ENCODE results near the gene FAM228A.

The FAM228A gene

GRCh38 chr2:24147364-24147763 lies 27.5 kb upstream of the FAM228A start:
- Histone ChIP-seq H3K9me3 (ENCODE audit: insufficient read depth, low read depth, low read length) (peaks cover 6% of the 10 kb centered on the region; the same call in 1 of the 2 replicates), H4K20me1 (ENCODE audit: insufficient read depth, low read length, poor library complexity, severe bottlenecking) (no peaks in the 10 kb centered on the region), H3K4me3 (ENCODE audit: low read length, poor library complexity, severe bottlenecking) (no peak overlapping the region), H3K27me3 (ENCODE audit: insufficient read depth, low read length, poor library complexity, severe bottlenecking) (no peaks in the 10 kb centered on the region), H3K79me2 (ENCODE audit: insufficient read depth, low read length) (no peaks in the 10 kb centered on the region), H3K4me1 (ENCODE audit: insufficient read depth, low read length, poor library complexity, severe bottlenecking) (no peaks in the 10 kb centered on the region), H3K9ac (ENCODE audit: low read depth, low read length, poor library complexity, severe bottlenecking) (no peak overlapping the region), H2AFZ (ENCODE audit: low read length) (no peak overlapping the region), H3K9me2 (replicated peaks; ENCODE audit: low read depth, low read length) (no peaks in the 10 kb centered on the region), H3K36me3 (ENCODE audit: insufficient read depth, low read length) (no peaks in the 10 kb centered on the region), H3K4me2 (ENCODE audit: low read depth, low read length, poor library complexity, severe bottlenecking) (no peak overlapping the region), H3F3A (ENCODE audit: low read depth) (no peaks in the 10 kb centered on the region)
- TF ChIP-seq, protein P1, sequence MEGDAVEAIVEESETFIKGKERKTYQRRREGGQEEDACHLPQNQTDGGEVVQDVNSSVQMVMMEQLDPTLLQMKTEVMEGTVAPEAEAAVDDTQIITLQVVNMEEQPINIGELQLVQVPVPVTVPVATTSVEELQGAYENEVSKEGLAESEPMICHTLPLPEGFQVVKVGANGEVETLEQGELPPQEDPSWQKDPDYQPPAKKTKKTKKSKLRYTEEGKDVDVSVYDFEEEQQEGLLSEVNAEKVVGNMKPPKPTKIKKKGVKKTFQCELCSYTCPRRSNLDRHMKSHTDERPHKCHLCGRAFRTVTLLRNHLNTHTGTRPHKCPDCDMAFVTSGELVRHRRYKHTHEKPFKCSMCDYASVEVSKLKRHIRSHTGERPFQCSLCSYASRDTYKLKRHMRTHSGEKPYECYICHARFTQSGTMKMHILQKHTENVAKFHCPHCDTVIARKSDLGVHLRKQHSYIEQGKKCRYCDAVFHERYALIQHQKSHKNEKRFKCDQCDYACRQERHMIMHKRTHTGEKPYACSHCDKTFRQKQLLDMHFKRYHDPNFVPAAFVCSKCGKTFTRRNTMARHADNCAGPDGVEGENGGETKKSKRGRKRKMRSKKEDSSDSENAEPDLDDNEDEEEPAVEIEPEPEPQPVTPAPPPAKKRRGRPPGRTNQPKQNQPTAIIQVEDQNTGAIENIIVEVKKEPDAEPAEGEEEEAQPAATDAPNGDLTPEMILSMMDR (conservative IDR thresholded peaks at IDR 0.05; ENCODE audit: low read length), result no peak
- TF ChIP-seq EZH2phosphoT487 (IDR thresholded peaks at IDR 0.05; ENCODE audit: borderline replicate concordance), result no peak

DNA sequence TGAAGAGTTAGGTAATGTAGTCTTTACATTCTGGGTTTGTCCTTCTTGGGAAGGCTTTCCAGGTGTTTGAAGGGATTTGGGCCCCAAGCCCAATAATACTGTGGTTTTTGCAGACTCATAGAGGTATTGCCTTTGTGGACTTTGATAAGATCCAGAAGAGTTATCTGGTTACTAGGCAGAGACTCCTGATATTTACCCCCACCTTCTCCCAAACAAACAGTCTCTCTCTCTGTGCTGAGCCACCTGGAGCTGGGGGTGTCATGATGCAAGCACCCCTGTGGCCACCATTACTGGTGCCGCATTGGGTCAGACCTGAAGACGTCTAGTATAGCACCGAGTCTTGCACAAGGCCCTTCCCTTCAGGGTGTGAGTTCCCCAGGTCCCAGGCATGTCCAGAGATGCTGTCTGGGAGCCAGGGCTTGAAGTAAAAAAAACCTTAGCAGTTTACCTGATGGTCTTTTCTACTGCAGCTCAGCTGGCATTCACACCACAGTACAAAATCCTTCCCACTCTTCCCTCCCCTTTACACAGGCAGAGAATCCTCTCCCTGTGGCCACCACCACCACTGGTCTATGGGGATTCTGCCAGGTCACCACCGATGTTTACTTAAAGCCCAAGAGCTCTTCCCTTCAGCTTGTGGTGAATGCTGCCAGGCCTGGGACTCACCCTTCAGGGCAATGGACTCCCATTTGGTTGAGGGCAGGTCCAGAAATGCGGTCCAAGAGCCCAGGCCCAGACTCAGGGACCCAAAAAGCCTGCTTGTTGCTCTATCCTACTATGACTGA lies 22.2 kb upstream of the FAM228A start:
- no peaks in the 10 kb centered on the region for H3K36me3 ChIP-seq (ENCODE audit: insufficient read depth, low read length)
- no peaks in the 10 kb centered on the region for H3K9me2 ChIP-seq (replicated peaks; ENCODE audit: low read depth, low read length)
- H3K79me2 ChIP-seq (ENCODE audit: insufficient read depth, low read length), result no peaks in the 10 kb centered on the region
- no peak overlapping the region for H2AFZ ChIP-seq (ENCODE audit: low read length)
- peaks cover 6% of the 10 kb centered on the region; the same call in 1 of the 2 replicates for H3K9me3 ChIP-seq (ENCODE audit: insufficient read depth, low read depth, low read length)
- no peaks in the 10 kb centered on the region for H3K27me3 ChIP-seq (ENCODE audit: insufficient read depth, low read length, poor library complexity, severe bottlenecking)
- no peak overlapping the region for H3K4me3 ChIP-seq (ENCODE audit: low read length, poor library complexity, severe bottlenecking)
- H4K20me1 ChIP-seq (ENCODE audit: insufficient read depth, low read length, poor library complexity, severe bottlenecking), result no peaks in the 10 kb centered on the region
- TF ChIP-seq, protein P1 (conservative IDR thresholded peaks at IDR 0.05; ENCODE audit: low read length), result no peak
- no peak for TF ChIP-seq EZH2phosphoT487 (IDR thresholded peaks at IDR 0.05; ENCODE audit: borderline replicate concordance)
- no peak overlapping the region for H3K9ac ChIP-seq (ENCODE audit: low read depth, low read length, poor library complexity, severe bottlenecking)
- no peaks in the 10 kb centered on the region for H3F3A ChIP-seq (ENCODE audit: low read depth)
- H3K4me2 ChIP-seq (ENCODE audit: low read depth, low read length, poor library complexity, severe bottlenecking), result no peak overlapping the region
- H3K4me1 ChIP-seq (ENCODE audit: insufficient read depth, low read length, poor library complexity, severe bottlenecking), result no peaks in the 10 kb centered on the region

GRCh38 chr2:24153478-24153877 lies 21.4 kb upstream of the FAM228A start:
- Histone ChIP-seq H4K20me1 (ENCODE audit: insufficient read depth, low read length, poor library complexity, severe bottlenecking) (no peaks in the 10 kb centered on the region), H3F3A (ENCODE audit: low read depth) (no peaks in the 10 kb centered on the region), H3K4me2 (ENCODE audit: low read depth, low read length, poor library complexity, severe bottlenecking) (no peak overlapping the region), H3K9ac (ENCODE audit: low read depth, low read length, poor library complexity, severe bottlenecking) (no peak overlapping the region), H2AFZ (ENCODE audit: low read length) (no peak overlapping the region), H3K36me3 (ENCODE audit: insufficient read depth, low read length) (no peaks in the 10 kb centered on the region), H3K4me1 (ENCODE audit: insufficient read depth, low read length, poor library complexity, severe bottlenecking) (no peaks in the 10 kb centered on the region), H3K27me3 (ENCODE audit: insufficient read depth, low read length, poor library complexity, severe bottlenecking) (no peaks in the 10 kb centered on the region), H3K9me2 (replicated peaks; ENCODE audit: low read depth, low read length) (no peaks in the 10 kb centered on the region), H3K79me2 (ENCODE audit: insufficient read depth, low read length) (no peaks in the 10 kb centered on the region), H3K9me3 (ENCODE audit: insufficient read depth, low read depth, low read length) (no peaks in the 10 kb centered on the region), H3K4me3 (ENCODE audit: low read length, poor library complexity, severe bottlenecking) (no peak overlapping the region)
- TF ChIP-seq EZH2phosphoT487 (IDR thresholded peaks at IDR 0.05; ENCODE audit: borderline replicate concordance), result no peak
- TF ChIP-seq, protein P1 (conservative IDR thresholded peaks at IDR 0.05; ENCODE audit: low read length), result no peak

All from Loucy (cell line).